Measurements from ENCODE around the gene TEX52. TPM values are rescaled to one million over a fixed set of nuclear protein-coding genes. Genes with fewer than 3 reads are reported as not detected.

The TEX52 gene
- total and polyA plus RNA-seq, 4 donors: not detected

- H3K4me1 ChIP-seq (ENCODE audit: control insufficient read depth in 4 of 4, insufficient read depth in 4 of 4, low read length in 3 of 4): peaks cover 2 to 10% (median 8%) of the 10 kb centered on the region in 4 donors
- TF ChIP-seq FOXA1 (IDR thresholded peaks at IDR 0.05) (no peak), NR2F2 (IDR thresholded peaks at IDR 0.05) (no peak), FOXA2 (IDR thresholded peaks at IDR 0.05) (no peak), SP1 (IDR thresholded peaks at IDR 0.05) (no peak), RAD21 (IDR thresholded peaks at IDR 0.05) (peak; percentile 65 to 78), GABPA (IDR thresholded peaks at IDR 0.05 in 1 of 2, conservative IDR thresholded peaks at IDR 0.05 in 1 of 2) (no peak), YY1 (IDR thresholded peaks at IDR 0.05) (no peak), TAF1 (conservative IDR thresholded peaks at IDR 0.05) (no peak), HNF4A (conservative IDR thresholded peaks at IDR 0.05) (no peak), CTCF (IDR thresholded peaks at IDR 0.05; ENCODE audit: low read depth, low read length, missing input control) (peak; percentile 66), HNF4G (IDR thresholded peaks at IDR 0.05) (no peak), EGR1 (IDR thresholded peaks at IDR 0.05; ENCODE audit: low read depth in 2 of 2) (no peak), ZBTB33 (IDR thresholded peaks at IDR 0.05) (no peak), RXRA (IDR thresholded peaks at IDR 0.05) (no peak)
- peaks cover 0 to 4% (median 2%) of the 10 kb centered on the region in 4 donors for H3K36me3 ChIP-seq (ENCODE audit: control insufficient read depth in 4 of 4, insufficient read depth in 3 of 4, low read depth in 1 of 4, low read length in 3 of 4)
- H3K4me3 ChIP-seq (ENCODE audit: low read depth in 1 of 3, low read length in 3 of 3): no peak overlapping the region
- H3K9ac ChIP-seq (ENCODE audit: low read depth in 1 of 2, low read length in 2 of 2): no peak overlapping the region
- no peaks in the 10 kb centered on the region for H3K27me3 ChIP-seq (ENCODE audit: control insufficient read depth in 4 of 4, insufficient read depth in 4 of 4, low read length in 3 of 4)
- no peak overlapping the region for H3K27ac ChIP-seq (ENCODE audit: low read depth in 1 of 2, low read length in 2 of 2)
- DNase-seq (ENCODE audit: low spot score): peak; percentile 84
- 38% methylated on average over 11 of the region's 11 CpGs for WGBS
- no peaks in the 10 kb centered on the region for H3K9me3 ChIP-seq (ENCODE audit: control insufficient read depth in 4 of 4, low read length in 3 of 4)
Observed at GRCh38 chr12:2853626-2854025, 3.2 kb downstream of the TEX52 start.

GRCh38 chr12:2851931-2852330 lies 4.9 kb downstream of the TEX52 start:
- no peaks in the 10 kb centered on the region for H3K36me3 ChIP-seq (ENCODE audit: control insufficient read depth in 4 of 4, insufficient read depth in 3 of 4, low read depth in 1 of 4, low read length in 3 of 4)
- 98% methylated on average over 3 of the region's 3 CpGs for WGBS
- no peak overlapping the region for H3K27ac ChIP-seq (ENCODE audit: low read depth in 1 of 2, low read length in 2 of 2)
- peaks cover 2 to 10% (median 8%) of the 10 kb centered on the region in 4 donors for H3K4me1 ChIP-seq (ENCODE audit: control insufficient read depth in 4 of 4, insufficient read depth in 4 of 4, low read length in 3 of 4)
- H3K4me3 ChIP-seq (ENCODE audit: low read depth in 1 of 3, low read length in 3 of 3): no peak overlapping the region
- no peaks in the 10 kb centered on the region for H3K9me3 ChIP-seq (ENCODE audit: control insufficient read depth in 4 of 4, low read length in 3 of 4)
- no peaks in the 10 kb centered on the region for H3K27me3 ChIP-seq (ENCODE audit: control insufficient read depth in 4 of 4, insufficient read depth in 4 of 4, low read length in 3 of 4)
- H3K9ac ChIP-seq (ENCODE audit: low read depth in 1 of 2, low read length in 2 of 2): no peak overlapping the region
- DNase-seq (ENCODE audit: low spot score): no peak
- no peak for TF ChIP-seq SP1 (IDR thresholded peaks at IDR 0.05)
- TF ChIP-seq TAF1 (conservative IDR thresholded peaks at IDR 0.05): no peak
- no peak for TF ChIP-seq ZBTB33 (IDR thresholded peaks at IDR 0.05)
- no peak for TF ChIP-seq FOXA1 (IDR thresholded peaks at IDR 0.05)
- TF ChIP-seq RAD21 (IDR thresholded peaks at IDR 0.05): no peak
- TF ChIP-seq CTCF (IDR thresholded peaks at IDR 0.05; ENCODE audit: low read depth, low read length, missing input control): no peak
- no peak for TF ChIP-seq REST (IDR thresholded peaks at IDR 0.05)
- TF ChIP-seq FOXA2 (IDR thresholded peaks at IDR 0.05): no peak

All from liver (tissue), 9 donors.